Mammary epithelial cell (primary cell): ENCODE results near the gene BICRA.

Source experiments
- EZH2 ChIP-seq: IDR thresholded peaks from 2 replicates; pipeline ENCODE4 v1.6.1; 2012; ENCODE audit warnings: low read length, inconsistent platforms, borderline replicate concordance
- TF ChIP-seq, protein P1 (sequence below), 2 donors: IDR thresholded peaks in 1 of 2; conservative IDR thresholded peaks in 1 of 2; 2 replicates each; pipeline ENCODE4 v1.5.1; 2011 to 2012; ENCODE audit warnings: inconsistent platforms in 2 of 2, low read length in 2 of 2, mild to moderate bottlenecking in 2 of 2, control low read depth in 1 of 2, low read depth in 1 of 2; ENCODE audit not compliant: insufficient read depth in 1 of 2; ENCODE audit errors: extremely low read depth in 1 of 2

DNA sequence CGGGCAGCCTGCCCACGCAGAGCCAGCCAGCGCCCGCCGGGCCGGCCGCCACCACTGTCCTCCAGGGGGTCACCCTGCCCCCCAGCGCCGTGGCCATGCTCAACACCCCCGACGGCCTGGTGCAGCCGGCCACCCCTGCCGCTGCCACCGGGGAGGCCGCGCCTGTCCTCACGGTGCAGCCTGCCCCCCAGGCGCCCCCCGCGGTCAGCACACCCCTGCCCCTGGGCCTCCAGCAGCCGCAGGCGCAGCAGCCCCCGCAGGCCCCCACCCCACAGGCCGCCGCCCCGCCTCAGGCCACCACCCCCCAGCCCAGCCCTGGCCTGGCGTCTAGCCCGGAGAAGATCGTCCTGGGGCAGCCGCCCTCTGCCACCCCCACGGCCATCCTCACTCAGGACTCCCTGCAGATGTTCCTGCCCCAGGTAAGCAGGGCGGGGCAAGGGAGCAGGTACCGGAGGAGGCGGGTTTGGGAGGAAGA is 72.0 kb downstream of the BICRA start:
- TF ChIP-seq, protein P1, sequence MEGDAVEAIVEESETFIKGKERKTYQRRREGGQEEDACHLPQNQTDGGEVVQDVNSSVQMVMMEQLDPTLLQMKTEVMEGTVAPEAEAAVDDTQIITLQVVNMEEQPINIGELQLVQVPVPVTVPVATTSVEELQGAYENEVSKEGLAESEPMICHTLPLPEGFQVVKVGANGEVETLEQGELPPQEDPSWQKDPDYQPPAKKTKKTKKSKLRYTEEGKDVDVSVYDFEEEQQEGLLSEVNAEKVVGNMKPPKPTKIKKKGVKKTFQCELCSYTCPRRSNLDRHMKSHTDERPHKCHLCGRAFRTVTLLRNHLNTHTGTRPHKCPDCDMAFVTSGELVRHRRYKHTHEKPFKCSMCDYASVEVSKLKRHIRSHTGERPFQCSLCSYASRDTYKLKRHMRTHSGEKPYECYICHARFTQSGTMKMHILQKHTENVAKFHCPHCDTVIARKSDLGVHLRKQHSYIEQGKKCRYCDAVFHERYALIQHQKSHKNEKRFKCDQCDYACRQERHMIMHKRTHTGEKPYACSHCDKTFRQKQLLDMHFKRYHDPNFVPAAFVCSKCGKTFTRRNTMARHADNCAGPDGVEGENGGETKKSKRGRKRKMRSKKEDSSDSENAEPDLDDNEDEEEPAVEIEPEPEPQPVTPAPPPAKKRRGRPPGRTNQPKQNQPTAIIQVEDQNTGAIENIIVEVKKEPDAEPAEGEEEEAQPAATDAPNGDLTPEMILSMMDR (conservative IDR thresholded peaks at IDR 0.05 in 1 of 2, IDR thresholded peaks at IDR 0.05 in 1 of 2; ENCODE audit: extremely low read depth in 1 of 2, insufficient read depth in 1 of 2, low read depth in 1 of 2, low read length in 2 of 2), result no peak
- no peak for TF ChIP-seq EZH2
